Osteocyte (in vitro differentiated cells): ENCODE results near the gene ALK. TPM values are rescaled to one million over a fixed set of nuclear protein-coding genes. Genes with fewer than 3 reads are reported as not detected.

Experiments used
- DNase-seq: peaks from one replicate; pipeline ENCODE4 v3.0.0; 2021; ENCODE audit warnings: mixed read lengths; ENCODE audit not compliant: unreplicated experiment; ENCODE audit errors: extremely low spot score
- H3K27ac Mint-ChIP-seq: one replicate; pipeline ENCODE4 v1.8.0; 2021; ENCODE audit warnings: mild to moderate bottlenecking, mixed read lengths; ENCODE audit not compliant: unreplicated experiment
- H3K27me3 Mint-ChIP-seq: one replicate; pipeline ENCODE4 v1.8.0; 2021; ENCODE audit warnings: mixed read lengths; ENCODE audit not compliant: unreplicated experiment
- H3K36me3 Mint-ChIP-seq: one replicate; pipeline ENCODE4 v1.8.0; 2021; ENCODE audit warnings: mixed read lengths; ENCODE audit not compliant: unreplicated experiment
- H3K4me1 Mint-ChIP-seq: one replicate; pipeline ENCODE4 v1.8.0; 2021; ENCODE audit warnings: mixed read lengths; ENCODE audit not compliant: unreplicated experiment
- H3K4me3 Mint-ChIP-seq: one replicate; pipeline ENCODE4 v1.8.0; 2021; ENCODE audit warnings: mild to moderate bottlenecking, moderate library complexity, mixed read lengths; ENCODE audit not compliant: unreplicated experiment
- H3K9me3 Mint-ChIP-seq: one replicate; pipeline ENCODE4 v1.8.0; 2021; ENCODE audit warnings: mixed read lengths; ENCODE audit not compliant: unreplicated experiment
- total RNA-seq: library from RNA; stranded (reverse); gene quantifications from 2 replicates; pipeline ENCODE4 v1.2.1, GENCODE V29; 2021
- TF ChIP-seq, protein P1 (sequence below): fragments of 200-600 bp; sonication (generic); IDR thresholded peaks from 2 replicates; pipeline ENCODE4 v1.5.0; 2021; ENCODE audit warnings: antibody characterized with exemption, mild to moderate bottlenecking, moderate library complexity

Gene ALK
- total RNA-seq, 1 donor from 2014 or later = not detected

DNA sequence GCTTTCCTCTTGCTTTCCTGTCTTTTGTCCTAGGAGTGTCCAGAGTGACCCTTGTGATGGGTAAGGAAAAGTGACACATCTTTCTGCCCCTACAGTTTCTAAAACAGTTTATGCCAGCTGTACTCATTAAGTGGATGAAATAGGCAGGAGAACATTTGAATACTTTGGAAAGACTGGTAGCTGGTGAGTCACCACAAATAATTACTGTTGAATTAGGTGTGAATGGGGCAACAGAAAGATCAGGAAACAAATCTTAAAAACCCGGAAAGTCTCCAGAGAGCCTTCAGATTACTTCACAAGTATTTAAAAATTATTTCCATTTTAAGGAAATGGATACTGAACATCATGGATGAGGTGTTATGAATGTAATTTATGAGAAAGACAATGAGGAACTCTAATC, 527.7 kb downstream of the ALK start:
- Mint-ChIP-seq H3K9me3 (no peaks in the 10 kb centered on the region), H3K4me1 (peaks cover 2% of the 10 kb centered on the region), H3K4me3 (no peak overlapping the region), H3K27me3 (peaks cover 11% of the 10 kb centered on the region), H3K36me3 (no peaks in the 10 kb centered on the region), H3K27ac (no peak overlapping the region)
- TF ChIP-seq, protein P1, sequence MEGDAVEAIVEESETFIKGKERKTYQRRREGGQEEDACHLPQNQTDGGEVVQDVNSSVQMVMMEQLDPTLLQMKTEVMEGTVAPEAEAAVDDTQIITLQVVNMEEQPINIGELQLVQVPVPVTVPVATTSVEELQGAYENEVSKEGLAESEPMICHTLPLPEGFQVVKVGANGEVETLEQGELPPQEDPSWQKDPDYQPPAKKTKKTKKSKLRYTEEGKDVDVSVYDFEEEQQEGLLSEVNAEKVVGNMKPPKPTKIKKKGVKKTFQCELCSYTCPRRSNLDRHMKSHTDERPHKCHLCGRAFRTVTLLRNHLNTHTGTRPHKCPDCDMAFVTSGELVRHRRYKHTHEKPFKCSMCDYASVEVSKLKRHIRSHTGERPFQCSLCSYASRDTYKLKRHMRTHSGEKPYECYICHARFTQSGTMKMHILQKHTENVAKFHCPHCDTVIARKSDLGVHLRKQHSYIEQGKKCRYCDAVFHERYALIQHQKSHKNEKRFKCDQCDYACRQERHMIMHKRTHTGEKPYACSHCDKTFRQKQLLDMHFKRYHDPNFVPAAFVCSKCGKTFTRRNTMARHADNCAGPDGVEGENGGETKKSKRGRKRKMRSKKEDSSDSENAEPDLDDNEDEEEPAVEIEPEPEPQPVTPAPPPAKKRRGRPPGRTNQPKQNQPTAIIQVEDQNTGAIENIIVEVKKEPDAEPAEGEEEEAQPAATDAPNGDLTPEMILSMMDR = no peak
- no peak for DNase-seq

DNA sequence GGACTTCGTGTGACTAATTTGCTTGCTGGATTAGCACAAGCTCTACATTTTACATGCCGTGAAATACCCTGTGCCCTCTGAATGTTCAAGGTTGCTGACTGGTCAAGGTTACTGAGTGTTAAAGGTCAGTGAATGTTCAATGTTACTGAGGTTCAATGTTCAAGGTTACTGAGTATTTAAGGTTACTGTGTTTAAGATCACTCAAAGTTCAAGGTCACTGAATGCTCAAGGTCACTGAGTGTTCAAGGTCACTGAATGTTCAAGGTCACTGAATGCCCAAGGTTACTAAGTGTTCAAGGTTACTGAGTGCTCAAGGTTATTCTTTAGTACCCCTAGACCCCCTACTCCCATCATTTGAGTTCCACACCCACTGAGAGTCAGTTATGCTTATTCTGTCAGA, 528.6 kb downstream of the ALK start:
- no peaks in the 10 kb centered on the region for H3K9me3 Mint-ChIP-seq
- peaks cover 11% of the 10 kb centered on the region for H3K27me3 Mint-ChIP-seq
- H3K36me3 Mint-ChIP-seq = no peaks in the 10 kb centered on the region
- H3K4me1 Mint-ChIP-seq = no peaks in the 10 kb centered on the region
- DNase-seq = no peak
- TF ChIP-seq, protein P1 = no peak
- no peak overlapping the region for H3K27ac Mint-ChIP-seq
- H3K4me3 Mint-ChIP-seq = no peak overlapping the region

DNA sequence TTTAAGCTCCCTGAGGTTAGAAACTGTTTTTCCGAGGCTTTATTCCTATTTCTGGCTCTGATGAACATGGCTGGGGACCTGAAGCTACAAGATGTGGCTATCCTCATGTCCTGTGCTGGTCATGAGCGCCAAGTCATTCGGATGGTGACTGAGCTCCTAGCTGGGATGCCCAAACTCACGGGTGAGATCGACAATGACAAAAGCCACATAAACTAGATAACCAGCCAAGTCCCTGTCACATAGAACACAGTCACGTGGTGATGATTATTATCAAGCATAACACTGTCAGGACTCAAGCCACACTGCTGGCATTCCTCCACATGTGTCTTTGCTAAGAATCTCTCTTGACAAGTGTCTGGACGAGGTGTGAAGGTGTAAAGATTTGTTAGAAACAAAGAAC, 531.2 kb downstream of the ALK start:
- peaks cover 9% of the 10 kb centered on the region for H3K27me3 Mint-ChIP-seq
- TF ChIP-seq, protein P1 = no peak

DNA sequence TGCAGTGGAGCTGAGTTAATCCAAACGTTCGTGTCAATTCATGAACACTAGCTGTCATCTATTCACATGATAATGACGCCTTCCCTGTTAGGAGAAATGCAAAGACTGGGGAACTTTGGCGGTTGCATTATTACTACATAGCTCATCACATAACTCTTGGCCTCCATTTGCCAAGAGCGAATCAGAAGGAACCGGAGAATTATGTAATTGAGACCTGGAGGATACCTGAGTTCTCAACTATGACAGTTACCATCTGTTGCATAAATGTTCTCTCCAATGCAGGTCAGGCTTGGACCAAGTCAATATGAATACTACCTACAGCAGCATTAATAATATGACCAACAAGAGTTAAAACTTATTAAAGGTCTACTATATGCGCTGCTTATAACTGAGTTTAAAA, 531.7 kb downstream of the ALK start:
- H3K9me3 Mint-ChIP-seq = no peaks in the 10 kb centered on the region
- TF ChIP-seq, protein P1 = no peak
- no peak for DNase-seq
- peaks cover 9% of the 10 kb centered on the region for H3K27me3 Mint-ChIP-seq
- no peaks in the 10 kb centered on the region for H3K4me1 Mint-ChIP-seq
- no peak overlapping the region for H3K4me3 Mint-ChIP-seq
- no peaks in the 10 kb centered on the region for H3K36me3 Mint-ChIP-seq
- H3K27ac Mint-ChIP-seq = no peak overlapping the region

More for the DNA sequence above, 531.2 kb downstream of the ALK start:
- Mint-ChIP-seq H3K27ac (no peak overlapping the region), H3K4me3 (no peak overlapping the region), H3K36me3 (no peaks in the 10 kb centered on the region), H3K9me3 (no peaks in the 10 kb centered on the region), H3K4me1 (no peaks in the 10 kb centered on the region)
- DNase-seq = no peak

DNA sequence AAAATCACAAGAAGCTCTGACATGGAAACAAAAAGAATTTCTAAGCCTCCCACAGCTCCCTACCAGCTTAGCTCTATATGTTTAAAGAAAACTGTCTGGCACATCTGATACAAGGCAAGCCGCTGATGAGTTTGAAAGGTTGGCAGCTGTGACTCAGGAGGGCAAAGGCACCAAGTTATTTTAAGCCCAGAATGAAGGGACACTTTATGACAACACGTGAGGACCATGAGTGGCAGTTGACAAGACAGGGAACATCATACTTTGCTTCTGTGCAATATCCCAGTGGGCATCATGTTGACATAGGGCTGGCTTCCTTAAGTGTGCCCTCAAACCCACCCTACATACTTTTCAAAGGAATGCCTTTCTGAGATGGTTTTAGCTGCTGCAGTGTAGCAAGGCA, 533.3 kb downstream of the ALK start:
- no peak for DNase-seq
- H3K36me3 Mint-ChIP-seq = no peaks in the 10 kb centered on the region
- peaks cover 5% of the 10 kb centered on the region for H3K27me3 Mint-ChIP-seq
- H3K9me3 Mint-ChIP-seq = no peaks in the 10 kb centered on the region
- no peak overlapping the region for H3K27ac Mint-ChIP-seq
- TF ChIP-seq, protein P1 = no peak
- no peak overlapping the region for H3K4me3 Mint-ChIP-seq
- H3K4me1 Mint-ChIP-seq = no peaks in the 10 kb centered on the region
